Measurements from ENCODE around the gene FOXD4L1. TPM values are rescaled to one million over a fixed set of nuclear protein-coding genes. Genes with fewer than 3 reads are reported as not detected.
"Not testable (repeated sequence)": the region's sequence is repeated elsewhere in the genome, so short reads cannot be mapped to it uniquely, and the experiment has no call there.

The FOXD4L1 gene
- total and polyA plus RNA-seq, 2 donors (not counting 1 experiment from before 2014, with no cell fraction given) = 0.17 TPM; not detected in 1

GRCh38 chr2:113524986-113525385 lies 26.5 kb downstream of the FOXD4L1 start:
- not testable (repeated sequence) for H3K27me3 ChIP-seq (ENCODE audit: control insufficient read depth, insufficient read depth, low read length); H3K9ac ChIP-seq (ENCODE audit: insufficient read depth, low read length); H3K4me2 ChIP-seq (ENCODE audit: extremely low read depth, insufficient read depth, low read length); H3K36me3 ChIP-seq (ENCODE audit: control insufficient read depth, insufficient read depth, low read length); H3K9me3 ChIP-seq (ENCODE audit: control insufficient read depth, insufficient read depth, low read depth, low read length); DNase-seq (ENCODE audit: low read depth in 2 of 2); H3K79me2 ChIP-seq (ENCODE audit: control insufficient read depth, insufficient read depth, low read length); H3K27ac ChIP-seq (ENCODE audit: insufficient read depth, low read length); H3K4me1 ChIP-seq (ENCODE audit: control insufficient read depth, extremely low read depth, insufficient read depth, low read length); H3K4me3 ChIP-seq (replicated peaks in 1 of 4; ENCODE audit: control extremely low read depth in 1 of 4, insufficient read depth in 1 of 4, low read depth in 3 of 4, low read length in 4 of 4); H4K20me1 ChIP-seq (ENCODE audit: control insufficient read depth, extremely low read depth, insufficient read depth, low read length); H2AFZ ChIP-seq (ENCODE audit: low read length)

GRCh38 chr2:113527350-113528045 lies 29.0 kb downstream of the FOXD4L1 start:
- H3K4me1 ChIP-seq (ENCODE audit: control insufficient read depth, extremely low read depth, insufficient read depth, low read length); H3K4me2 ChIP-seq (ENCODE audit: extremely low read depth, insufficient read depth, low read length); H3K27me3 ChIP-seq (ENCODE audit: control insufficient read depth, insufficient read depth, low read length); H3K4me3 ChIP-seq (replicated peaks in 1 of 4; ENCODE audit: control extremely low read depth in 1 of 4, insufficient read depth in 1 of 4, low read depth in 3 of 4, low read length in 4 of 4); H3K9me3 ChIP-seq (ENCODE audit: control insufficient read depth, insufficient read depth, low read depth, low read length); H3K9ac ChIP-seq (ENCODE audit: insufficient read depth, low read length); H3K79me2 ChIP-seq (ENCODE audit: control insufficient read depth, insufficient read depth, low read length); DNase-seq (ENCODE audit: low read depth in 2 of 2); H4K20me1 ChIP-seq (ENCODE audit: control insufficient read depth, extremely low read depth, insufficient read depth, low read length); H3K27ac ChIP-seq (ENCODE audit: insufficient read depth, low read length); H2AFZ ChIP-seq (ENCODE audit: low read length); H3K36me3 ChIP-seq (ENCODE audit: control insufficient read depth, insufficient read depth, low read length): not testable (repeated sequence)

GRCh38 chr2:113528126-113528525 lies 29.7 kb downstream of the FOXD4L1 start:
- not testable (repeated sequence) for H3K9me3 ChIP-seq (ENCODE audit: control insufficient read depth, insufficient read depth, low read depth, low read length); H3K36me3 ChIP-seq (ENCODE audit: control insufficient read depth, insufficient read depth, low read length); H2AFZ ChIP-seq (ENCODE audit: low read length); H4K20me1 ChIP-seq (ENCODE audit: control insufficient read depth, extremely low read depth, insufficient read depth, low read length); H3K4me2 ChIP-seq (ENCODE audit: extremely low read depth, insufficient read depth, low read length); H3K9ac ChIP-seq (ENCODE audit: insufficient read depth, low read length); H3K79me2 ChIP-seq (ENCODE audit: control insufficient read depth, insufficient read depth, low read length); H3K27ac ChIP-seq (ENCODE audit: insufficient read depth, low read length); H3K4me1 ChIP-seq (ENCODE audit: control insufficient read depth, extremely low read depth, insufficient read depth, low read length); DNase-seq (ENCODE audit: low read depth in 2 of 2); H3K27me3 ChIP-seq (ENCODE audit: control insufficient read depth, insufficient read depth, low read length); H3K4me3 ChIP-seq (replicated peaks in 1 of 4; ENCODE audit: control extremely low read depth in 1 of 4, insufficient read depth in 1 of 4, low read depth in 3 of 4, low read length in 4 of 4)

- not testable (repeated sequence) for H3K4me2 ChIP-seq (ENCODE audit: extremely low read depth, insufficient read depth, low read length); H3K27me3 ChIP-seq (ENCODE audit: control insufficient read depth, insufficient read depth, low read length); H3K4me3 ChIP-seq (replicated peaks in 1 of 4; ENCODE audit: control extremely low read depth in 1 of 4, insufficient read depth in 1 of 4, low read depth in 3 of 4, low read length in 4 of 4); H3K9me3 ChIP-seq (ENCODE audit: control insufficient read depth, insufficient read depth, low read depth, low read length); H3K36me3 ChIP-seq (ENCODE audit: control insufficient read depth, insufficient read depth, low read length); H2AFZ ChIP-seq (ENCODE audit: low read length); H3K9ac ChIP-seq (ENCODE audit: insufficient read depth, low read length); H3K79me2 ChIP-seq (ENCODE audit: control insufficient read depth, insufficient read depth, low read length); H4K20me1 ChIP-seq (ENCODE audit: control insufficient read depth, extremely low read depth, insufficient read depth, low read length); H3K4me1 ChIP-seq (ENCODE audit: control insufficient read depth, extremely low read depth, insufficient read depth, low read length); H3K27ac ChIP-seq (ENCODE audit: insufficient read depth, low read length); DNase-seq (ENCODE audit: low read depth in 2 of 2)
These were observed 30.4 kb downstream of the FOXD4L1 start for GRCh38 chr2:113528904-113529303.

GRCh38 chr2:113532991-113533390 lies 34.5 kb downstream of the FOXD4L1 start:
- H3K36me3 ChIP-seq (ENCODE audit: control insufficient read depth, insufficient read depth, low read length); H3K4me2 ChIP-seq (ENCODE audit: extremely low read depth, insufficient read depth, low read length); H3K79me2 ChIP-seq (ENCODE audit: control insufficient read depth, insufficient read depth, low read length); H3K4me1 ChIP-seq (ENCODE audit: control insufficient read depth, extremely low read depth, insufficient read depth, low read length); H3K9me3 ChIP-seq (ENCODE audit: control insufficient read depth, insufficient read depth, low read depth, low read length); H4K20me1 ChIP-seq (ENCODE audit: control insufficient read depth, extremely low read depth, insufficient read depth, low read length); H3K27me3 ChIP-seq (ENCODE audit: control insufficient read depth, insufficient read depth, low read length); H2AFZ ChIP-seq (ENCODE audit: low read length); H3K4me3 ChIP-seq (replicated peaks in 1 of 4; ENCODE audit: control extremely low read depth in 1 of 4, insufficient read depth in 1 of 4, low read depth in 3 of 4, low read length in 4 of 4); H3K27ac ChIP-seq (ENCODE audit: insufficient read depth, low read length); DNase-seq (ENCODE audit: low read depth in 2 of 2); H3K9ac ChIP-seq (ENCODE audit: insufficient read depth, low read length): not testable (repeated sequence)

- not testable (repeated sequence) for H2AFZ ChIP-seq (ENCODE audit: low read length); H4K20me1 ChIP-seq (ENCODE audit: control insufficient read depth, extremely low read depth, insufficient read depth, low read length); DNase-seq (ENCODE audit: low read depth in 2 of 2); H3K9me3 ChIP-seq (ENCODE audit: control insufficient read depth, insufficient read depth, low read depth, low read length); H3K4me2 ChIP-seq (ENCODE audit: extremely low read depth, insufficient read depth, low read length); H3K79me2 ChIP-seq (ENCODE audit: control insufficient read depth, insufficient read depth, low read length); H3K4me3 ChIP-seq (replicated peaks in 1 of 4; ENCODE audit: control extremely low read depth in 1 of 4, insufficient read depth in 1 of 4, low read depth in 3 of 4, low read length in 4 of 4); H3K27ac ChIP-seq (ENCODE audit: insufficient read depth, low read length); H3K36me3 ChIP-seq (ENCODE audit: control insufficient read depth, insufficient read depth, low read length); H3K4me1 ChIP-seq (ENCODE audit: control insufficient read depth, extremely low read depth, insufficient read depth, low read length); H3K27me3 ChIP-seq (ENCODE audit: control insufficient read depth, insufficient read depth, low read length); H3K9ac ChIP-seq (ENCODE audit: insufficient read depth, low read length)
These were observed 38.1 kb downstream of the FOXD4L1 start for GRCh38 chr2:113536573-113536972.

GRCh38 chr2:113540834-113541203 lies 42.4 kb downstream of the FOXD4L1 start:
- H3K36me3 ChIP-seq (ENCODE audit: control insufficient read depth, insufficient read depth, low read length); H3K79me2 ChIP-seq (ENCODE audit: control insufficient read depth, insufficient read depth, low read length); H3K27me3 ChIP-seq (ENCODE audit: control insufficient read depth, insufficient read depth, low read length); H4K20me1 ChIP-seq (ENCODE audit: control insufficient read depth, extremely low read depth, insufficient read depth, low read length); H3K9me3 ChIP-seq (ENCODE audit: control insufficient read depth, insufficient read depth, low read depth, low read length); H3K4me2 ChIP-seq (ENCODE audit: extremely low read depth, insufficient read depth, low read length); H3K4me1 ChIP-seq (ENCODE audit: control insufficient read depth, extremely low read depth, insufficient read depth, low read length); H3K9ac ChIP-seq (ENCODE audit: insufficient read depth, low read length); DNase-seq (ENCODE audit: low read depth in 2 of 2); H2AFZ ChIP-seq (ENCODE audit: low read length): not testable (repeated sequence)
- Histone ChIP-seq H3K27ac (ENCODE audit: insufficient read depth, low read length) (peak overlapping the region; percentile 84), H3K4me3 (replicated peaks in 1 of 4; ENCODE audit: control extremely low read depth in 1 of 4, insufficient read depth in 1 of 4, low read depth in 3 of 4, low read length in 4 of 4) (peak overlapping the region in 1 of 4 experiments; percentile 68)

Data from fibroblast of lung (primary cell).